ENCODE results near the gene WFDC10B.

DNA sequence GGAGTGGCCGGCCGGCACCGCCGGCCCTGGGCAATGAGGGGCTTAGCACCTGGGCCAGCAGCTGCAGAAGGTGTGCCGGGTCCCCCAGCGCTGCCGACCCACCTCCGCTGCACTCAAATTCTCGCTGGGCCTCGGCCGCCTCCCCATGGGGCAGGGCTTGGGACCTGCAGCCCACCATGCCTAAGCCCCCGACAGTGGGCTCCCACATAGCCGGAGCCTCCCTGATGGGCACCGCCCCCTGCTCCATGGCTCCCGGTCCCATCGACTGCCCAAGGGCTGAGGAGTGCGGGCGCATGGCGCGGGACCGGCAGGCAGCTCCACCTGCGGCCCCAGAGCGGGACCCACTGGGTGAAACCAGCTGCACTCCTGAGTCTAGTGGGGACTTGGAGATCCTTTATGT is 31.2 kb upstream of the WFDC10B start:
- TF ChIP-seq NFRKB (IDR thresholded peaks at IDR 0.05) (no peak), SUZ12 (IDR thresholded peaks at IDR 0.05) (no peak), ZNF384 (IDR thresholded peaks at IDR 0.05) (no peak), ARNT (IDR thresholded peaks at IDR 0.05) (no peak)
